ENCODE data around the gene PPFIBP2. TPM values are rescaled to one million over a fixed set of nuclear protein-coding genes. Genes with fewer than 3 reads are reported as not detected.
A peak's percentile ranks its signal among the peaks of the same experiment; 100 is the strongest.

Gene PPFIBP2
- total RNA-seq, 1 donor from 2014 or later: 64.1 TPM

DNA sequence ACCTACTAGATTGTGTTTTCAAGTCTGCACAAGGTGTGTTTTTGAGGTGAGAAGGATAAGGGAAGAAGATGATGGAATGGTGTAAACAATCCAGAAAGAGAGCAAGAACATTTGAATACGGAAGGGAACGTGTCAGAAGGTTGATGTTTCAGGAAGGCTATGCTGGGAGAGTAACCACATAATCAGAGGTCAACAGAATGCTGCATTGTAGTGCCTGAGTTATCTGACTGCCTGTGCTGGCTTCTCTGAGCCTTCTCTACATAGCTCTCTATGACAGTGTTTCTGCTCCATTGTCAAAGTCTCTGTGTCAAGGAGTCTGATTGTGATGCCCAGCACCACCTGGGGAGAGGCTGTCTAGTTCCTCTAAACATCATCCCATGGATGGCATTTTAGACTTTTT lies 85.4 kb downstream of the PPFIBP2 start:
- H3K9me3 Mint-ChIP-seq (ENCODE audit: low read depth): no peaks in the 10 kb centered on the region
- DNase-seq (ENCODE audit: low spot score, unreplicated experiment): no peak
- TF ChIP-seq, protein P1, sequence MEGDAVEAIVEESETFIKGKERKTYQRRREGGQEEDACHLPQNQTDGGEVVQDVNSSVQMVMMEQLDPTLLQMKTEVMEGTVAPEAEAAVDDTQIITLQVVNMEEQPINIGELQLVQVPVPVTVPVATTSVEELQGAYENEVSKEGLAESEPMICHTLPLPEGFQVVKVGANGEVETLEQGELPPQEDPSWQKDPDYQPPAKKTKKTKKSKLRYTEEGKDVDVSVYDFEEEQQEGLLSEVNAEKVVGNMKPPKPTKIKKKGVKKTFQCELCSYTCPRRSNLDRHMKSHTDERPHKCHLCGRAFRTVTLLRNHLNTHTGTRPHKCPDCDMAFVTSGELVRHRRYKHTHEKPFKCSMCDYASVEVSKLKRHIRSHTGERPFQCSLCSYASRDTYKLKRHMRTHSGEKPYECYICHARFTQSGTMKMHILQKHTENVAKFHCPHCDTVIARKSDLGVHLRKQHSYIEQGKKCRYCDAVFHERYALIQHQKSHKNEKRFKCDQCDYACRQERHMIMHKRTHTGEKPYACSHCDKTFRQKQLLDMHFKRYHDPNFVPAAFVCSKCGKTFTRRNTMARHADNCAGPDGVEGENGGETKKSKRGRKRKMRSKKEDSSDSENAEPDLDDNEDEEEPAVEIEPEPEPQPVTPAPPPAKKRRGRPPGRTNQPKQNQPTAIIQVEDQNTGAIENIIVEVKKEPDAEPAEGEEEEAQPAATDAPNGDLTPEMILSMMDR (IDR thresholded peaks at IDR 0.05; ENCODE audit: unreplicated experiment): no peak
- H3K4me3 Mint-ChIP-seq (ENCODE audit: low read depth): no peak overlapping the region
- peaks cover 3% of the 10 kb centered on the region for H3K36me3 Mint-ChIP-seq (ENCODE audit: insufficient read depth)
- peak overlapping the region; percentile 50 for H3K27ac Mint-ChIP-seq
- peaks cover 54% of the 10 kb centered on the region for H3K4me1 Mint-ChIP-seq (ENCODE audit: low read depth)
- no peaks in the 10 kb centered on the region for H3K27me3 Mint-ChIP-seq

DNA sequence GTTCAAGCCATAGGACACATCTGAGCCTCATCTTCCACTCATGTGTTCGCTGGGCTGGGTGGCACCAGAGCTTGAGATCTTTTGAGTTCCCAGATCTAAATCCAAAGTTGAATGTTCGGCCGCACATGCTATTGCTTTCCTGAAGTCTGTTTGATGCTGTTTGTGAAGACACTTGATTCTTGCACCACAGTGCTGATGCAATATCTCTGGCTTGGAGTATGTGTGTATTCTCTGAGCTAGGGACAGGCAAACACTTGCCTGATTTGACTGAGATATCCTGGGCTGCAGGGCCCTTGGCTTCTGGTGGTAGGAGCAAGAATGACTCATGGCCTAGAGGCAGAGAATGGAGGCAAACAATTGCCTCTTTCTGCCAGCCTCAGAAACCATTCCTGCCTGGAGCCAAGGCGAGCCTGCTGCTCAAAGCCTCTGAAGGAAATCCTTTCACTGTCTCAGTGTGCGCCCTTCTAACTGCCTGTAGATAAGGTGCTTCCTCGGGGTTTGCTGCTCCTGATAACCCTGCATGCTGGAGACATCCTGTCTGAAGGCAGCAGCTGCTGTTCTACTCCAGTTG lies 86.5 kb downstream of the PPFIBP2 start:
- H3K4me3 Mint-ChIP-seq (ENCODE audit: low read depth): peak overlapping the region; percentile 16
- TF ChIP-seq, protein P1 (IDR thresholded peaks at IDR 0.05; ENCODE audit: unreplicated experiment): no peak
- no peaks in the 10 kb centered on the region for H3K9me3 Mint-ChIP-seq (ENCODE audit: low read depth)
- no peaks in the 10 kb centered on the region for H3K27me3 Mint-ChIP-seq
- H3K36me3 Mint-ChIP-seq (ENCODE audit: insufficient read depth): peaks cover 3% of the 10 kb centered on the region
- no peak for DNase-seq (ENCODE audit: low spot score, unreplicated experiment)
- peaks cover 48% of the 10 kb centered on the region for H3K4me1 Mint-ChIP-seq (ENCODE audit: low read depth)
- H3K27ac Mint-ChIP-seq: peak overlapping the region; percentile 94

DNA sequence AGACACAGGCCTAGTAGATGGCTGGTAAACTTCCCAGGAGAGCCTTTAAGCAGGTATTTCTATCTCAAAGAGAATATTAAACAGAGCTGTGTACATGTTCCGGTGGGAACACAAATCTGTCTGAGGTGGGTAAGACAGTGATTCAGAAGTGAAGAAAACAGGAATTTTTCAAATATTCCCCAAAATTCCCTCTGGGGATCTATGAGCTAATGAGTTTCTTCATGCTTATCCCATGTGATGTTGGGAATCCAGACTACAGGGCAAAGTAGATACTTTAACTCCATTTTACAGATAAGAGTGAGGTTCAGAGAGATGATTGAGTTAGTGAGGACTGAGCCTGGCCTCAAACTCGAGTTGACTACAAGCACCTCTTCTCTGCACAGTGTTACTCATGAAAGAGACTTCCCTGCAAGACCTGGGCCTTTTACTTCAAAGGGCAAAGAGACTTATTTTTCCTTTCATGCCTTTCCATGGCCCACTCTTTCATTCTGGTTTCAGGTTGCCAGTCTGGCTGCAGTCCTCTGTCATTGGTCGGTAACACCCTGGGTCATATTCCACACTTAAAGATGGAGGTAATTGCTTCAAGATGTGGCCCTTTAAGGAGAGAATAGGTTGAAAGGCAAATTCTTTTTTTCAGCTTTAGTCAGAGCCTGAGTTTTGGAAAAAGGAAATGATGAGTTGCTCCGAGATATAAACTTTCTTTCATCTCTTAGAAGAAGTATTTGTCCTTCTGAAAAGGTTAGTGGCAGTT lies 89.4 kb downstream of the PPFIBP2 start:
- no peaks in the 10 kb centered on the region for H3K9me3 Mint-ChIP-seq (ENCODE audit: low read depth)
- peaks cover 3% of the 10 kb centered on the region for H3K36me3 Mint-ChIP-seq (ENCODE audit: insufficient read depth)
- H3K4me3 Mint-ChIP-seq (ENCODE audit: low read depth): no peak overlapping the region
- peaks cover 30% of the 10 kb centered on the region for H3K4me1 Mint-ChIP-seq (ENCODE audit: low read depth)
- TF ChIP-seq, protein P1 (IDR thresholded peaks at IDR 0.05; ENCODE audit: unreplicated experiment): no peak
- H3K27me3 Mint-ChIP-seq: no peaks in the 10 kb centered on the region
- no peak overlapping the region for H3K27ac Mint-ChIP-seq
- DNase-seq (ENCODE audit: low spot score, unreplicated experiment): no peak

DNA sequence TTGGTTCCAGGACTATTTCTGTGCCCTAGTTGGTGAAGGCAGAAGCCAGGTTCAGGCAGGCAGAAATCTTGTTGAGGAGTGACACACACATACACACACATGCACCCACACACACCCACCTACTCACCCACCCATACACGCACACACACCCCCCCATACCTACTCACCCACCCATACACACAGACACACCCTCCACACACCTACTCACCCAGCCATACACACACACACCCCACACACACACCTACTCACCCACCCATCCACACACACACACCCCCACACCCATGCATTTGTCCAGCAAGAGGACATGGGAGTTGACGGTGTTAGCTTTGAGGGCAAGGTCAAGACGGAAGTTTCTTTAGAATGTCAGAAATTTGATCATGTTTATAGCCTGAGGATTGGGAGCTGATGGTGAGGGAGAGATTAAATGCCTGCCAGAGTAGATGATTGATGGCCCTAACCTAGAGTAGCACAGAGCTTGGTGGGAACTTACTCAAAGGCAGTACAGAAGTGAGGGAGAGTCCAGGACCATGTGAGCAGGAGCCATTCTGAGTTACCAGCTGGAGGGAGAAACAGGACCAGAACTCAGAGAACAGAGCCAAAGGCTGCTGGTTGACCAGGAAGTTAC lies 90.6 kb downstream of the PPFIBP2 start:
- Mint-ChIP-seq H3K27me3 (no peaks in the 10 kb centered on the region), H3K4me3 (ENCODE audit: low read depth) (no peak overlapping the region), H3K9me3 (ENCODE audit: low read depth) (no peaks in the 10 kb centered on the region), H3K27ac (no peak overlapping the region), H3K4me1 (ENCODE audit: low read depth) (peaks cover 24% of the 10 kb centered on the region), H3K36me3 (ENCODE audit: insufficient read depth) (peaks cover 3% of the 10 kb centered on the region)
- DNase-seq (ENCODE audit: low spot score, unreplicated experiment): no peak
- TF ChIP-seq, protein P1 (IDR thresholded peaks at IDR 0.05; ENCODE audit: unreplicated experiment): no peak

DNA sequence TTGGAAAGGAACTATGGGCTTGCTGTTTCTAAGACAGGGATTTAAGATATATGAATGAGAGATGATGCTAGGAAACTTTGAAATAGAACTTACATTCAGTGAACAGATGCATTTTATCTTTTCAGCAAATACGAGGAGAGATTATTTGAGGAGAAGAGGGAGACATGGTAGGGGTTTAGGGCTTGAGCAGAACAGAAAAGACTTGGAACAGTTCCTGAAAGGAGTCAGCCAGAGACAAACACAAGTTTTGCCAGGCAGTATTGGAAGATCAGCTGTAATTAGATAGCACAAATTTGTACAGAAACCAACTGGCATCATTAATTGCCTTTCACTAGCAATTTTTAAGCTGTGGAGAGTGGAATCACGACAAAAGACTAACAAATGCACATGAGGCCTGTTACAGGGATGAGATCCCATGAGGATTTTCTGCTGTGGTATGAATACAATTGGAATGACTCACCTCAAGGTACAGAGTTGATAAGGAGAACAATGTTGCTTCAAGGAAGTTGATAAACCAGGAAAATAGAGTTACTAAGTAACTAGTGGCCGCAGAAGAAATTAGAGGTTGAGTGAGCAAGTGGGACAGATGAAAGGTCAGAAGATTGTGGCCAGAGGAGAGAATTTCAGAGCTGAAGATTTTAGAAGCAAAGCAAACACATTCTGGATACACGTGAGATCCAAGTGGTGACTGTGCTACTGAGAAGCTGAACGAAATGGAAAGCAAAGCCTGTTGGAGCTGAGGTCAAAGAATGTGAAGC lies 91.6 kb downstream of the PPFIBP2 start:
- no peaks in the 10 kb centered on the region for H3K9me3 Mint-ChIP-seq (ENCODE audit: low read depth)
- no peak for DNase-seq (ENCODE audit: low spot score, unreplicated experiment)
- H3K4me3 Mint-ChIP-seq (ENCODE audit: low read depth): no peak overlapping the region
- H3K4me1 Mint-ChIP-seq (ENCODE audit: low read depth): peaks cover 26% of the 10 kb centered on the region
- no peaks in the 10 kb centered on the region for H3K27me3 Mint-ChIP-seq
- TF ChIP-seq, protein P1 (IDR thresholded peaks at IDR 0.05; ENCODE audit: unreplicated experiment): no peak
- peaks cover 3% of the 10 kb centered on the region for H3K36me3 Mint-ChIP-seq (ENCODE audit: insufficient read depth)
- no peak overlapping the region for H3K27ac Mint-ChIP-seq

Measured in progenitor cell of endocrine pancreas (in vitro differentiated cells).